HepG2 (cell line): ENCODE results near the gene CBFA2T2. TPM values are rescaled to one million over a fixed set of nuclear protein-coding genes. Genes with fewer than 3 reads are reported as not detected.

ENCODE experiments used
- ATF7 ChIP-seq, 2 experiments: fragments of 450-650 bp in 1 of 2; sonication (generic) in 1 of 2; formaldehyde crosslinking in 1 of 2; IDR thresholded peaks; 2 replicates each; pipeline versions ENCODE4 v1.4.0 to v1.6.1; 2016 to 2020; ENCODE audit warnings: antibody characterized with exemption in 1 of 2, mild to moderate bottlenecking in 1 of 2, missing genetic modification reagents in 1 of 2
- BRCA1 ChIP-seq: sonication (generic); formaldehyde crosslinking; IDR thresholded peaks from 2 replicates; pipeline ENCODE4 v1.4.0; 2020; ENCODE audit warnings: missing genetic modification reagents
- CBFB ChIP-seq: sonication (generic); formaldehyde crosslinking; IDR thresholded peaks from 2 replicates; pipeline ENCODE4 v1.4.0; 2020; ENCODE audit warnings: missing genetic modification reagents
- DMAP1 ChIP-seq: IDR thresholded peaks from 2 replicates; pipeline ENCODE4 v1.6.1; 2016
- FLYWCH1 ChIP-seq: sonication (generic); formaldehyde crosslinking; IDR thresholded peaks from 2 replicates; pipeline ENCODE4 v1.8.1; 2023; ENCODE audit warnings: mild to moderate bottlenecking, missing genetic modification reagents
- FOSL2 ChIP-seq: sonication (generic); formaldehyde crosslinking; IDR thresholded peaks from 2 replicates; pipeline ENCODE4 v1.4.0; 2020; ENCODE audit warnings: missing genetic modification reagents
- HNRNPUL1 ChIP-seq: fragments of 200-400 bp; formaldehyde crosslinking; IDR thresholded peaks from 2 replicates; pipeline ENCODE4 v1.6.1; 2017; ENCODE audit warnings: low read depth, mild to moderate bottlenecking, low read length, moderate library complexity
- ISL2 ChIP-seq: sonication (generic); formaldehyde crosslinking; IDR thresholded peaks from 2 replicates; pipeline ENCODE4 v1.5.0; 2020; ENCODE audit warnings: missing genetic modification reagents
- KDM6A ChIP-seq: IDR thresholded peaks from 2 replicates; pipeline ENCODE4 v1.6.1; 2016; ENCODE audit warnings: low read depth
- MAFF ChIP-seq: IDR thresholded peaks from 2 replicates; pipeline ENCODE4 v1.6.1; 2011; ENCODE audit warnings: low read depth, low read length, improper control_type of control experiment
- NR2F2 ChIP-seq: IDR thresholded peaks from 2 replicates; pipeline ENCODE4 v1.6.1; 2012; ENCODE audit warnings: low read depth, inconsistent platforms, borderline replicate concordance
- PPARG ChIP-seq: conservative IDR thresholded peaks from 2 replicates; pipeline ENCODE4 v1.6.1; 2016; ENCODE audit warnings: missing biosample characterization, missing genetic modification reagents
- RELA ChIP-seq: sonication (generic); formaldehyde crosslinking; IDR thresholded peaks from 2 replicates; pipeline ENCODE4 v1.4.0; 2020; ENCODE audit warnings: missing genetic modification reagents
- RFX5 ChIP-seq: IDR thresholded peaks from 2 replicates; pipeline ENCODE4 v1.6.1; 2011; ENCODE audit warnings: low read depth, low read length, improper control_type of control experiment
- SNAPC2 ChIP-seq: sonication (generic); formaldehyde crosslinking; IDR thresholded peaks from 2 replicates; pipeline ENCODE4 v1.8.1; 2022; ENCODE audit warnings: mild to moderate bottlenecking, missing genetic modification reagents
- TBX2 ChIP-seq: sonication (generic); formaldehyde crosslinking; IDR thresholded peaks from 2 replicates; pipeline ENCODE4 v1.5.0; 2020; ENCODE audit warnings: missing genetic modification reagents, mild to moderate bottlenecking, borderline replicate concordance
- ZNF792 ChIP-seq: IDR thresholded peaks from 2 replicates; pipeline ENCODE4 v1.6.1; 2016
- ZNF891 ChIP-seq: sonication (generic); formaldehyde crosslinking; IDR thresholded peaks from 2 replicates; pipeline ENCODE4 v1.5.0; 2020; ENCODE audit warnings: mild to moderate bottlenecking, missing genetic modification reagents
- polyA plus RNA-seq, 8 experiments: library from polyadenylated mRNA; depleted of rRNA in 3 of 8; stranded (reverse) in 7 of 8; unstranded in 1 of 8; fragments of >200 nt; fragmentation: Illumina TruSeq in 4 of 8; extraction: Trizol in 4 of 8; gene quantifications; 2 replicates each; pipeline versions ENCODE4 v1.2.1 to v1.2.3, GENCODE V29; 2011 to 2016; ENCODE audit warnings: low read depth in 4 of 8, missing spikeins in 1 of 8, mixed read lengths in 1 of 8; ENCODE audit not compliant: insufficient read depth in 1 of 8
- total RNA-seq, 5 experiments: library from RNA; depleted of rRNA; stranded (reverse); fragments of >200 nt; fragmentation: Illumina TruSeq; extraction: Trizol; gene quantifications; 2 replicates each; pipeline ENCODE4 v1.2.3, GENCODE V29; 2016; ENCODE audit warnings: low read depth in 1 of 5
- TF ChIP-seq, protein P1 (sequence below): sonication (generic); formaldehyde crosslinking; IDR thresholded peaks from 2 replicates; pipeline ENCODE4 v1.4.0; 2020; ENCODE audit warnings: missing genetic modification reagents, mild to moderate bottlenecking, borderline replicate concordance
- TF ChIP-seq, protein P2 (sequence below): sonication (generic); formaldehyde crosslinking; IDR thresholded peaks from 2 replicates; pipeline ENCODE4 v1.4.0; 2020; ENCODE audit warnings: low read depth, mild to moderate bottlenecking, missing genetic modification reagents
- TF ChIP-seq, protein P3 (sequence below): sonication (generic); formaldehyde crosslinking; IDR thresholded peaks from 2 replicates; pipeline ENCODE4 v1.8.1; 2023; ENCODE audit warnings: mild to moderate bottlenecking, missing genetic modification reagents
- TF ChIP-seq, protein P4 (sequence below): sonication (generic); formaldehyde crosslinking; IDR thresholded peaks from 2 replicates; pipeline ENCODE4 v1.4.0; 2020; ENCODE audit warnings: mild to moderate bottlenecking, low read depth, missing genetic modification reagents
- TF ChIP-seq, protein P5 (sequence below): sonication (generic); formaldehyde crosslinking; IDR thresholded peaks from 2 replicates; pipeline ENCODE4 v1.5.0; 2020; ENCODE audit warnings: mild to moderate bottlenecking, missing genetic modification reagents, moderate library complexity

CBFA2T2 gene
- total and polyA plus RNA-seq, 2 of the 13 experiments (the other 11 are each of a cell fraction or from before 2014, with no cell fraction given) = 6.3 to 21.2 TPM

DNA sequence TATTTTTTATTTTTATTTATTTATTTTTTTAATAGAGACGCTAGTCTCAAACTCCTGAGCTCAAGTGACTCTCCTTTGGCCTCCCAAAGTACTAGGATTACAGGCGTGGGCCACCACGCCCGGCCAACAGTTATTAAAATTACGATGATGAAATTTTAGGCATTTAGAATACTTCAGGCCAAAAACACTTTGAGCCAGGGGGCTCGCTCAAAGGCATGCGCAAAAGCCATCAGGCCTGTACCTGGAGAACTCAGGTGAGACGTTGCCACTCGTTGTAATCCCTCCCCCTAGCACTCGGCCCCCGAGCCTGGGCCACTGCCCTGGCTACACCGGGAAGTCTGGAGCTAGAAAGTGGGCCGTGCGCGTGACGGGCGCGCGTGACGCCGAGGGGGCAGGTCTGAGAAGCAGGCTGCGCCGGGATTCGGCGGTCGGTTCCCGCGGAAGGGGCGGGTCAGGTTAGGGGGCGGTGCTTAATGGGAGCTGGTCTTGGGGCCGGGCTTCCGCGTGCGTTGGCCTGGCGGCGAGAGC, 337 bp upstream of the CBFA2T2 start (continued):
- TF ChIP-seq, protein P1, sequence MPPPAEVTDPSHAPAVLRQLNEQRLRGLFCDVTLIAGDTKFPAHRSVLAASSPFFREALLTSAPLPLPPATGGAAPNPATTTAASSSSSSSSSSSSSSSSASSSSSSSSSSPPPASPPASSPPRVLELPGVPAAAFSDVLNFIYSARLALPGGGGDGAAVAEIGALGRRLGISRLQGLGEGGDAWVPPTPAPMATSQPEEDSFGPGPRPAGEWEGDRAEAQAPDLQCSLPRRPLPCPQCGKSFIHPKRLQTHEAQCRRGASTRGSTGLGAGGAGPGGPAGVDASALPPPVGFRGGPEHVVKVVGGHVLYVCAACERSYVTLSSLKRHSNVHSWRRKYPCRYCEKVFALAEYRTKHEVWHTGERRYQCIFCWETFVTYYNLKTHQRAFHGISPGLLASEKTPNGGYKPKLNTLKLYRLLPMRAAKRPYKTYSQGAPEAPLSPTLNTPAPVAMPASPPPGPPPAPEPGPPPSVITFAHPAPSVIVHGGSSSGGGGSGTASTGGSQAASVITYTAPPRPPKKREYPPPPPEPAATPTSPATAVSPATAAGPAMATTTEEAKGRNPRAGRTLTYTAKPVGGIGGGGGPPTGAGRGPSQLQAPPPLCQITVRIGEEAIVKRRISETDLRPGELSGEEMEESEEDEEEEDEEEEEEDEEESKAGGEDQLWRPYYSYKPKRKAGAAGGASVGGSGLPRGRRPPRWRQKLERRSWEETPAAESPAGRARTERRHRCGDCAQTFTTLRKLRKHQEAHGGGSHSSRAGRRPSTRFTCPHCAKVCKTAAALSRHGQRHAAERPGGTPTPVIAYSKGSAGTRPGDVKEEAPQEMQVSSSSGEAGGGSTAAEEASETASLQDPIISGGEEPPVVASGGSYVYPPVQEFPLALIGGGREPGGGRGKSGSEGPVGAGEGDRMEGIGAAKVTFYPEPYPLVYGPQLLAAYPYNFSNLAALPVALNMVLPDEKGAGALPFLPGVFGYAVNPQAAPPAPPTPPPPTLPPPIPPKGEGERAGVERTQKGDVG (CRISPR knock-in tag) = peak; percentile 36; the same call in 1 of the 2 replicates
- TF ChIP-seq, protein P2, sequence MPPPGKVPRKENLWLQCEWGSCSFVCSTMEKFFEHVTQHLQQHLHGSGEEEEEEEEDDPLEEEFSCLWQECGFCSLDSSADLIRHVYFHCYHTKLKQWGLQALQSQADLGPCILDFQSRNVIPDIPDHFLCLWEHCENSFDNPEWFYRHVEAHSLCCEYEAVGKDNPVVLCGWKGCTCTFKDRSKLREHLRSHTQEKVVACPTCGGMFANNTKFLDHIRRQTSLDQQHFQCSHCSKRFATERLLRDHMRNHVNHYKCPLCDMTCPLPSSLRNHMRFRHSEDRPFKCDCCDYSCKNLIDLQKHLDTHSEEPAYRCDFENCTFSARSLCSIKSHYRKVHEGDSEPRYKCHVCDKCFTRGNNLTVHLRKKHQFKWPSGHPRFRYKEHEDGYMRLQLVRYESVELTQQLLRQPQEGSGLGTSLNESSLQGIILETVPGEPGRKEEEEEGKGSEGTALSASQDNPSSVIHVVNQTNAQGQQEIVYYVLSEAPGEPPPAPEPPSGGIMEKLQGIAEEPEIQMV (CRISPR knock-in tag) = no peak
- peak; percentile 61 for TF ChIP-seq ISL2 (CRISPR knock-in tag)
- TF ChIP-seq BRCA1 (CRISPR knock-in tag) = peak; percentile 88; the same call in 1 of the 2 replicates
- 0 out of 2 replicates have a peak, but pooled peaks have one; percentile 44 for TF ChIP-seq NR2F2
- TF ChIP-seq ZNF891 (CRISPR knock-in tag) = peak; percentile 51; the same call in 1 of the 2 replicates
- TF ChIP-seq FLYWCH1 (CRISPR knock-in tag) = no peak
- peak; percentile 99 for TF ChIP-seq ZNF792
- TF ChIP-seq, protein P3, sequence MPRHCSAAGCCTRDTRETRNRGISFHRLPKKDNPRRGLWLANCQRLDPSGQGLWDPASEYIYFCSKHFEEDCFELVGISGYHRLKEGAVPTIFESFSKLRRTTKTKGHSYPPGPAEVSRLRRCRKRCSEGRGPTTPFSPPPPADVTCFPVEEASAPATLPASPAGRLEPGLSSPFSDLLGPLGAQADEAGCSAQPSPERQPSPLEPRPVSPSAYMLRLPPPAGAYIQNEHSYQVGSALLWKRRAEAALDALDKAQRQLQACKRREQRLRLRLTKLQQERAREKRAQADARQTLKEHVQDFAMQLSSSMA (CRISPR knock-in tag) = no peak
- TF ChIP-seq RELA (CRISPR knock-in tag) = no peak
- peak; percentile 72 for TF ChIP-seq FOSL2 (CRISPR knock-in tag)
- peak; percentile 53 for TF ChIP-seq RFX5
- peak; percentile 85; the same call in 1 of the 2 replicates for TF ChIP-seq DMAP1 (CRISPR knock-in tag)
- peak; percentile 2; the same call in 1 of the 2 replicates for TF ChIP-seq ATF7 (IDR thresholded peaks at IDR 0.05)
- peak; percentile 64; the same call in 1 of the 2 replicates for TF ChIP-seq ATF7 (CRISPR knock-in tag; IDR thresholded peaks at IDR 0.05)
- TF ChIP-seq, protein P4, sequence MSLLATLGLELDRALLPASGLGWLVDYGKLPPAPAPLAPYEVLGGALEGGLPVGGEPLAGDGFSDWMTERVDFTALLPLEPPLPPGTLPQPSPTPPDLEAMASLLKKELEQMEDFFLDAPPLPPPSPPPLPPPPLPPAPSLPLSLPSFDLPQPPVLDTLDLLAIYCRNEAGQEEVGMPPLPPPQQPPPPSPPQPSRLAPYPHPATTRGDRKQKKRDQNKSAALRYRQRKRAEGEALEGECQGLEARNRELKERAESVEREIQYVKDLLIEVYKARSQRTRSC = 0 out of 2 replicates have a peak, but pooled peaks have one; percentile 24
- TF ChIP-seq SNAPC2 (CRISPR knock-in tag) = peak; percentile 94
- no peak for TF ChIP-seq MAFF
- TF ChIP-seq PPARG (CRISPR knock-in tag) = peak; percentile 78
- TF ChIP-seq, protein P5, sequence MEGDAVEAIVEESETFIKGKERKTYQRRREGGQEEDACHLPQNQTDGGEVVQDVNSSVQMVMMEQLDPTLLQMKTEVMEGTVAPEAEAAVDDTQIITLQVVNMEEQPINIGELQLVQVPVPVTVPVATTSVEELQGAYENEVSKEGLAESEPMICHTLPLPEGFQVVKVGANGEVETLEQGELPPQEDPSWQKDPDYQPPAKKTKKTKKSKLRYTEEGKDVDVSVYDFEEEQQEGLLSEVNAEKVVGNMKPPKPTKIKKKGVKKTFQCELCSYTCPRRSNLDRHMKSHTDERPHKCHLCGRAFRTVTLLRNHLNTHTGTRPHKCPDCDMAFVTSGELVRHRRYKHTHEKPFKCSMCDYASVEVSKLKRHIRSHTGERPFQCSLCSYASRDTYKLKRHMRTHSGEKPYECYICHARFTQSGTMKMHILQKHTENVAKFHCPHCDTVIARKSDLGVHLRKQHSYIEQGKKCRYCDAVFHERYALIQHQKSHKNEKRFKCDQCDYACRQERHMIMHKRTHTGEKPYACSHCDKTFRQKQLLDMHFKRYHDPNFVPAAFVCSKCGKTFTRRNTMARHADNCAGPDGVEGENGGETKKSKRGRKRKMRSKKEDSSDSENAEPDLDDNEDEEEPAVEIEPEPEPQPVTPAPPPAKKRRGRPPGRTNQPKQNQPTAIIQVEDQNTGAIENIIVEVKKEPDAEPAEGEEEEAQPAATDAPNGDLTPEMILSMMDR (CRISPR knock-in tag) = peak; percentile 29; the same call in 1 of the 2 replicates
- TF ChIP-seq CBFB (CRISPR knock-in tag) = peak; percentile 71
- TF ChIP-seq KDM6A = no peak; the same call in 1 of the 2 replicates
- TF ChIP-seq HNRNPUL1 = no peak
- TF ChIP-seq TBX2 (CRISPR knock-in tag) = peak; percentile 82
